Chondrocyte (in vitro differentiated cells): ENCODE results near the gene MBD5. TPM values are rescaled to one million over a fixed set of nuclear protein-coding genes. Genes with fewer than 3 reads are reported as not detected.
"Not testable (repeated sequence)": the region's sequence is repeated elsewhere in the genome, so short reads cannot be mapped to it uniquely, and the experiment has no call there.

Source experiments
- DNase-seq: peaks from one replicate; pipeline ENCODE4 v3.0.0; 2021; ENCODE audit warnings: mixed read lengths, low spot score
- H3K27ac Mint-ChIP-seq: one replicate; pipeline ENCODE4 v1.8.0; 2021; ENCODE audit warnings: mild to moderate bottlenecking, moderate library complexity, mixed read lengths; ENCODE audit not compliant: unreplicated experiment
- H3K27me3 Mint-ChIP-seq: 2 replicates; pipeline ENCODE4 v1.8.0; 2021; ENCODE audit warnings: low read depth, mixed read lengths
- H3K36me3 Mint-ChIP-seq: 2 replicates; pipeline ENCODE4 v1.8.0; 2021; ENCODE audit warnings: low read depth, mixed read lengths
- H3K4me1 Mint-ChIP-seq: 2 replicates; pipeline ENCODE4 v1.8.0; 2021; ENCODE audit warnings: low read depth, mild to moderate bottlenecking, mixed read lengths
- H3K4me3 Mint-ChIP-seq: one replicate; pipeline ENCODE4 v1.8.0; 2021; ENCODE audit warnings: mild to moderate bottlenecking, moderate library complexity, mixed read lengths; ENCODE audit not compliant: unreplicated experiment
- H3K9me3 Mint-ChIP-seq: 2 replicates; pipeline ENCODE4 v1.8.0; 2021; ENCODE audit warnings: low read depth, mixed read lengths
- CTCF ChIP-seq: fragments of 200-600 bp; sonication (generic); IDR thresholded peaks from 2 replicates; pipeline ENCODE4 v1.5.0; 2021; ENCODE audit warnings: antibody characterized with exemption, mild to moderate bottlenecking, moderate library complexity
- total RNA-seq: library from RNA; stranded (reverse); gene quantifications from 3 replicates; pipeline ENCODE4 v1.2.1, GENCODE V29; 2021

The MBD5 gene
- total RNA-seq, 1 donor from 2014 or later = 31.1 TPM

GRCh38 chr2:147989809-147990403 lies 31.0 kb upstream of the MBD5 start:
- Mint-ChIP-seq H3K4me3 (no peak overlapping the region), H3K27ac (no peak overlapping the region), H3K27me3 (no peaks in the 10 kb centered on the region), H3K4me1 (peaks cover 5% of the 10 kb centered on the region), H3K36me3 (no peaks in the 10 kb centered on the region), H3K9me3 (no peaks in the 10 kb centered on the region)
- DNase-seq = no peak
- peak; percentile 97 for TF ChIP-seq CTCF

DNA sequence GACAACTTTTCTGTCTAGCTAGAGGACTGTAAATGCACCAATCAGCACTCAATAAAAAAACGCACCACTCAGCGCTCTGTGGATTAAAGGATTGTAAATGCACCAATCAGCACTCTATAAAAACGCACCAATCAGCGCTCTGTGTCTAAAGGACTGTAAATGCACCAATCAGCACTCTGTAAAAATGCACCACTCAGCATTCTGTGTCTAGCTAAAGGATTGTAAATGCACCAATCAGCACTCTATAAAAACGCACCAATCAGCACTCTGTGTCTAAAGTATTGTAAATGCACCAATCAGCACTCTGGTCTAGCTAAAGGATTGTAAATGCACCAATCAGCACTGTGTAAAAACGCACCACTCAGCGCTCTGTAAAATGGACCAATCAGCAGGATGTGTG lies 25.9 kb upstream of the MBD5 start:
- not testable (repeated sequence) for H3K27me3 Mint-ChIP-seq, H3K4me1 Mint-ChIP-seq, DNase-seq, H3K36me3 Mint-ChIP-seq, H3K27ac Mint-ChIP-seq, H3K4me3 Mint-ChIP-seq
- H3K9me3 Mint-ChIP-seq = peaks cover 10% of the 10 kb centered on the region

DNA sequence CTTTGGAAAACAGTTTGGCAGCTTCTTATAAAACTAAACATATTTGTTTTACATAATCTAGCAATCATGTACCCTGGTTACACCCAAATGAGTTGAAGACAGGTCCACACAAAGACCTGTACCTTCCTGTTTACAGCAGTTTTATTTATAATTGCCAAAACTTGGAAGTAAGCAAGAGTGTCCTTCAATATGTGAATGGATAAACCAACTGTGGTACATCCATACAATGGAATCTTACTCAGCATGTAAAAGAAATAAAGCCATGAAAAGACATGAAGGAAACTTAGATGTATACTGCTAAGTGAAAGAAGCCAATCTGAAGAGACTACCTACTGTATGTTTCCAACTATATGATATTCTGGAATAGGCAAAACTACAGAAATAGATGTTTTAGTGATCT lies 24.1 kb upstream of the MBD5 start:
- DNase-seq = no peak
- Mint-ChIP-seq H3K27me3 (no peaks in the 10 kb centered on the region), H3K36me3 (peaks cover 5% of the 10 kb centered on the region), H3K9me3 (peaks cover 15% of the 10 kb centered on the region), H3K27ac (no peak overlapping the region), H3K4me3 (no peak overlapping the region), H3K4me1 (peaks cover 3% of the 10 kb centered on the region)
- TF ChIP-seq CTCF = no peak

DNA sequence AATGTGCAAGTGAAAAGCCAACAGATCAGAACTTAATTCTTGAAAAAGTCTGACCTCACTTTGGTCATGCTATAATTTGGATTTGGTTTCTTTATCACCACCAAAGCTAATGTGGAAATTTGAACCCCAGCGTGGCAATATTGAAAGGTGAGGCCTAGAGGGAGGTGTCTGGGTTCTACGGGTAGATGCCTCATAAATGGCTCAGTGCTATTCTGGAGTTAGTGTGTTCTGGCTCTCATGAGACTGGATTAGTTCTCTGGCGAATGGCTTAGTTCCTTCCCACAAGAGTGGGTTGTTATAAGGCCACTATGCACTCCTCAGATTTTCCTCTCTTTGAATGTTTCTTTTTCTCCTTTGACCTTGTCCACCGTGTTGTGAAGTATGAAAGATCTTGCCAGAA lies 22.7 kb upstream of the MBD5 start:
- peaks cover 27% of the 10 kb centered on the region for H3K9me3 Mint-ChIP-seq
- no peak for TF ChIP-seq CTCF
- no peak overlapping the region for H3K27ac Mint-ChIP-seq
- no peak overlapping the region for H3K4me3 Mint-ChIP-seq
- DNase-seq = no peak
- peaks cover 3% of the 10 kb centered on the region for H3K4me1 Mint-ChIP-seq
- H3K27me3 Mint-ChIP-seq = no peaks in the 10 kb centered on the region
- H3K36me3 Mint-ChIP-seq = peaks cover 12% of the 10 kb centered on the region

DNA sequence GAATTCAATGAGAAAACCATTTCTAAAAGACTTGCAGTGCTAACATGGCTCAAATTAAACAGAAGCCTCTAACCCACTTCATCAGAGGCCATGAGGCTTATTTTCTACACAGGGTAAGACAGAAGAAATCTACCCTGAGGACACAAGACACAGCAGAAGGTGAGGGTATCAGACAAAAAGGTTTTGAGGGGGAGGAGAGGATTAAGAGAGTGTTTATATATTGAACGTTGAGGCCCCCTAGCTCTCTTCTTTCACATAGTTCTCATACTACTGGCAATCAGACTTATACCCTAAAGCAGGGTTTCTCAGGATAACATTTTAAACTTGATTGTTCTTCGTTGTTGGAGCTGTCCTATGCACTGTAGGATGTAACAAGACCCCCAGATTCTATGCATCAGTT lies 21.8 kb upstream of the MBD5 start:
- peaks cover 30% of the 10 kb centered on the region for H3K9me3 Mint-ChIP-seq
- peaks cover 12% of the 10 kb centered on the region for H3K36me3 Mint-ChIP-seq
- H3K4me3 Mint-ChIP-seq = no peak overlapping the region
- no peaks in the 10 kb centered on the region for H3K27me3 Mint-ChIP-seq
- DNase-seq = no peak
- TF ChIP-seq CTCF = no peak
- H3K4me1 Mint-ChIP-seq = peaks cover 3% of the 10 kb centered on the region
- H3K27ac Mint-ChIP-seq = no peak overlapping the region

DNA sequence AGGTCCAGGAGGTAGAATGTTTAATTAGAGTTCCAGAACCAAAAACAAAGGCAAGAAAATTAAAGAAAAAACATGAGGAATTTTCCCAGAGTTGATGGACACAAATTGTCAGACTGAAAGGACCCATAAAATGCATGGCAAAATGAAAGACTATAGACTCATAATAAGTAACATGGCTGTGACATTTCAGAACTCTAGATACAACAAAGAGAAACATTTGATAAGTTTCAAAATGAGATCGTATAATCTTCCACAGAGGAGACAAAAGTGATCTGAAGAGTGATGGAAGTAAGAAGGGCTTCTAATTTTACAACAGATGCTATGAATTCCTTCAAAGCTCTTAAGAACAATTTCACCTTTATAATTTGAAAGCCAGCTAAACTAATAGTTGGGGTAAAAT lies 20.8 kb upstream of the MBD5 start:
- Mint-ChIP-seq H3K27ac (no peak overlapping the region), H3K27me3 (no peaks in the 10 kb centered on the region), H3K9me3 (peaks cover 33% of the 10 kb centered on the region), H3K36me3 (peaks cover 12% of the 10 kb centered on the region), H3K4me1 (peaks cover 3% of the 10 kb centered on the region), H3K4me3 (no peak overlapping the region)
- DNase-seq = no peak
- no peak for TF ChIP-seq CTCF

GRCh38 chr2:148002420-148002819 lies 18.5 kb upstream of the MBD5 start:
- peaks cover 27% of the 10 kb centered on the region for H3K9me3 Mint-ChIP-seq
- not testable (repeated sequence) for DNase-seq, H3K36me3 Mint-ChIP-seq, H3K4me3 Mint-ChIP-seq, H3K27ac Mint-ChIP-seq, H3K27me3 Mint-ChIP-seq, H3K4me1 Mint-ChIP-seq
